Lower lobe of right lung (tissue), 2 donors: ENCODE data around the gene TLR9. TPM values are rescaled to one million over a fixed set of nuclear protein-coding genes. Genes with fewer than 3 reads are reported as not detected.

Source experiments
- ATAC-seq, 2 donors: fragments of 200-7000 bp; cut with Tn5 transposase; one replicate each; pipeline ENCODE4 v1.9.1; 2020 to 2022; ENCODE audit warnings: mild to moderate bottlenecking in 2 of 2, moderate library complexity in 2 of 2
- DNase-seq: peaks from one replicate; pipeline ENCODE4 v3.0.0-alpha.2; 2020
- H3K27ac ChIP-seq: fragments of 200-600 bp; one replicate; pipeline ENCODE4 v1.8.0; 2022
- H3K27me3 ChIP-seq: fragments of 200-600 bp; one replicate; pipeline ENCODE4 v1.8.0; 2022; ENCODE audit warnings: low read depth
- H3K36me3 ChIP-seq: fragments of 200-600 bp; one replicate; pipeline ENCODE4 v1.8.0; 2022; ENCODE audit warnings: mild to moderate bottlenecking
- H3K4me1 ChIP-seq: fragments of 200-600 bp; one replicate; pipeline ENCODE4 v1.8.0; 2022
- H3K4me3 ChIP-seq: fragments of 200-600 bp; one replicate; pipeline ENCODE4 v1.8.0; 2022; ENCODE audit warnings: mild to moderate bottlenecking
- H3K9me3 ChIP-seq: fragments of 200-600 bp; one replicate; pipeline ENCODE4 v1.8.0; 2022
- intact Hi-C: fragments of 100-400 bp; cut with DNase I; formaldehyde crosslinking; loops from one replicate; pipeline ENCODE4 v1.11.0; 2022
- total RNA-seq: library from RNA; stranded (reverse); fragmentation: NEBNext Ultra II Directional; extraction: Animal tissue kit (Norgen Biotek cat#: 25700); gene quantifications from one replicate; pipeline ENCODE4 v1.2.1, GENCODE V29; 2021
- TF ChIP-seq, protein P1 (sequence below): fragments of 200-600 bp; IDR thresholded peaks from one replicate; pipeline ENCODE4 v1.8.0; 2022; ENCODE audit warnings: antibody characterized with exemption, mild to moderate bottlenecking
- donor health status: DM: no; HTN: yes; CAD: no; lungs with severe emphysema.

TLR9 gene
- total RNA-seq, 1 donor from 2014 or later = 1.0 TPM

- Histone ChIP-seq H3K4me1 (peaks cover 21% of the 10 kb centered on the region), H3K9me3 (no peaks in the 10 kb centered on the region), H3K4me3 (no peak overlapping the region), H3K27me3 (no peaks in the 10 kb centered on the region), H3K36me3 (peaks cover 94% of the 10 kb centered on the region), H3K27ac (no peak overlapping the region)
- DNase-seq = no peak
- ATAC-seq = no peak
- TF ChIP-seq, protein P1, sequence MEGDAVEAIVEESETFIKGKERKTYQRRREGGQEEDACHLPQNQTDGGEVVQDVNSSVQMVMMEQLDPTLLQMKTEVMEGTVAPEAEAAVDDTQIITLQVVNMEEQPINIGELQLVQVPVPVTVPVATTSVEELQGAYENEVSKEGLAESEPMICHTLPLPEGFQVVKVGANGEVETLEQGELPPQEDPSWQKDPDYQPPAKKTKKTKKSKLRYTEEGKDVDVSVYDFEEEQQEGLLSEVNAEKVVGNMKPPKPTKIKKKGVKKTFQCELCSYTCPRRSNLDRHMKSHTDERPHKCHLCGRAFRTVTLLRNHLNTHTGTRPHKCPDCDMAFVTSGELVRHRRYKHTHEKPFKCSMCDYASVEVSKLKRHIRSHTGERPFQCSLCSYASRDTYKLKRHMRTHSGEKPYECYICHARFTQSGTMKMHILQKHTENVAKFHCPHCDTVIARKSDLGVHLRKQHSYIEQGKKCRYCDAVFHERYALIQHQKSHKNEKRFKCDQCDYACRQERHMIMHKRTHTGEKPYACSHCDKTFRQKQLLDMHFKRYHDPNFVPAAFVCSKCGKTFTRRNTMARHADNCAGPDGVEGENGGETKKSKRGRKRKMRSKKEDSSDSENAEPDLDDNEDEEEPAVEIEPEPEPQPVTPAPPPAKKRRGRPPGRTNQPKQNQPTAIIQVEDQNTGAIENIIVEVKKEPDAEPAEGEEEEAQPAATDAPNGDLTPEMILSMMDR = no peak
- intact Hi-C loops = no loop called here
Measured at GRCh38 chr3:52256622-52257021, 31.2 kb upstream of the TLR9 start.

DNA sequence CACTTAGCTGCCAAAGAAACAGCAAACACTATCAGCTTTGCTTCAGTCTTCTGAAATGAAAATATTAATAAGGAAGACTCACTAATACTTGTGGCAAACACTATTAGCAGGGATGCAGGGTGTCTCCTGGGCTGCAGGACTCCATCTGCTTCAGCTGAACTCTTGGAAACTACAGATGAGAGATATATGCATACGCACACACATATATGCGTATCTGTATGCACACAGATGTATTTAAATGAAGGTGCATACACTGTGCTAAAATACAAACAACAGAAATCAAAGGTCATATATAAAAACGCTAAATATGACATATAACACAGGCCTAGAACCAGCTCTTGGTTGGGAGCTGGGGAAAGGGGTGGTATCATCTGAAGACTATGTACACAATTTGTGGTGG is 30.7 kb upstream of the TLR9 start:
- peaks cover 21% of the 10 kb centered on the region for H3K4me1 ChIP-seq
- H3K27me3 ChIP-seq = no peaks in the 10 kb centered on the region
- H3K27ac ChIP-seq = no peak overlapping the region
- TF ChIP-seq, protein P1 = no peak
- intact Hi-C loops = no loop called here
- ATAC-seq (no peak), DNase-seq (no peak)
- H3K36me3 ChIP-seq = peaks cover 93% of the 10 kb centered on the region
- H3K9me3 ChIP-seq = no peaks in the 10 kb centered on the region
- H3K4me3 ChIP-seq = no peak overlapping the region

DNA sequence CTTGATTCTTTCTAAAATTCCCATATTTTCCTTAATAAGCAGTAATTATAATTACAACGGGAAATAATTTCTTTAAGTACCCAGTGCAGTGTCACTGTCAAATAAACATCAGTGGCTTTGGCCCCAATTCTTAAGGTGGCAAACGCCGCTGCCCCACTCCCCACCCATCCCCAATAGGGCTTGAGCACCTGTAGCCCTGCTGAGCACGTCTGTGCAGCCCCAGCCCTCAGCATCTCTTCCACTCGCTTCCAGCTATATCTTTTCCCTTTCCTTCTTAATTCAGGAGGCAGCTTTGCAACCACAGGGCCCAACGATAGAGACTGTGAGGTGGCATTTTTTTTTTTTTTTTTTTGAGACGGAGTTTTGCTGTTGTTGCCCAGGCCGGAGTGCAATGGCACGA is 29.2 kb upstream of the TLR9 start:
- ATAC-seq (no peak), DNase-seq (no peak)
- Histone ChIP-seq H3K4me3 (no peak overlapping the region), H3K4me1 (peaks cover 21% of the 10 kb centered on the region), H3K27ac (no peak overlapping the region), H3K9me3 (no peaks in the 10 kb centered on the region), H3K27me3 (no peaks in the 10 kb centered on the region), H3K36me3 (peaks cover 93% of the 10 kb centered on the region)
- intact Hi-C loops = no loop called here
- TF ChIP-seq, protein P1 = no peak

DNA sequence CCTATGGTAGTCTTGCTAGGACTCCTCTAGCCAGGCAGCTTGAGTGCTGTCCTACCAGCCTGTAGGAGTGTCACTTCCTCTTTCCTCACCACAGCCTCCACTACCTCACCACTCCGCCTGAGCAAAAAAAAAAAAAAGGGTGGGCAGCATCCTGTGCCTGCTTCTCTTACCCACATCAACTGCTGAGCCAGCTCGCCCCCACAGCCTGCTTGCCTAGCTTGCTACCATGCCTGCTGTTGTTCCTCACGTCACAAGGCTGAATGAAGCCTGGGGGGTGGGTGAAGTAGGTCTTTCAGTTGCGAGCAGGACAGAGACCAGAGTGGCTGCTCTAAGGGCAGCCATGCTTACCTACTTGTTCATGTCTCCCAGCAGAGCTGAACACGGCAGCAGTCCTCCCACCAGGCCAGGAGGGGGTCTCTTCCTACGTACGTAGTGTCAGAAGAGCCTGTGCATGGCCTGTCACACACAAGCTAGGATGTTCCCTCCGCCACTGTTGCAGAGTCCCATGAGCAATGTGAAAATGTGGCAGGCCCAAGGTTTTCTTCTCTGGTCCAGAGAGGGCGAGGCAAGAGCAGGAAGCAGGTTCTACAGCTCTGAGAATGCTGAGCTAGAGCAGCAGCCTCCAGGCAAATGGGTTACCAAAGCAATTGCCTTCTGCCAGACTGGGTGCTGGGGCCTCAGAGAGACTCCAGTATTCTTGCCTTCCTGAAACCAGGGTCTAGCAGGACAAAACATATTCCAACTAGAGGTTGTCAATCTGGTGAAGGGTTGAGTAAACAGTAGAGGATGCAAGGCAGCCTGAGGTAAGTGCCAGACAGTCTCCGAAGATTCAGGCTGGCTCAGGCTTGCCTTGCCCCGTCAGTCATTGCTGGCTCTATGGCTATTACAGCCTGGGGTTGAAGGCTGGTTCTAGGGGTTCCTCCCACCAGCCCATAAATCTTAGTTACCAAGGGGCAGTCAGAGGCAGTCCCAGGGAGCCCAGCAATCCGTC is 28.2 kb upstream of the TLR9 start:
- H3K4me1 ChIP-seq = peaks cover 21% of the 10 kb centered on the region
- no peak overlapping the region for H3K4me3 ChIP-seq
- no peaks in the 10 kb centered on the region for H3K27me3 ChIP-seq
- TF ChIP-seq, protein P1 = no peak
- H3K27ac ChIP-seq = peak overlapping the region; percentile 77
- DNase-seq (peak; percentile 85), ATAC-seq (peak; percentile 86 to 93)
- intact Hi-C loops = no loop called here
- H3K36me3 ChIP-seq = peaks cover 93% of the 10 kb centered on the region
- H3K9me3 ChIP-seq = no peaks in the 10 kb centered on the region

GRCh38 chr3:52250122-52250521 is 24.7 kb upstream of the TLR9 start:
- H3K36me3 ChIP-seq = peaks cover 66% of the 10 kb centered on the region
- H3K27ac ChIP-seq = no peak overlapping the region
- intact Hi-C loops = no loop called here
- no peaks in the 10 kb centered on the region for H3K27me3 ChIP-seq
- TF ChIP-seq, protein P1 = no peak
- H3K4me1 ChIP-seq = peaks cover 45% of the 10 kb centered on the region
- H3K9me3 ChIP-seq = no peaks in the 10 kb centered on the region
- ATAC-seq (no peak), DNase-seq (no peak)
- H3K4me3 ChIP-seq = no peak overlapping the region
